PFSK-1 (cell line): Measurements from ENCODE around the gene SV2C.

ENCODE experiments used
- POLR2AphosphoS5 ChIP-seq: IDR thresholded peaks from 2 replicates; pipeline ENCODE4 v1.6.1; 2012; ENCODE audit warnings: low read depth, mild to moderate bottlenecking, control low read depth, low read length, moderate library complexity
- REST ChIP-seq, 2 experiments: IDR thresholded peaks; 2 replicates each; pipeline versions ENCODE4 v1.6.1 to v1.8.0; 2011 to 2012; ENCODE audit warnings: low read depth in 2 of 2, low read length in 2 of 2, control low read depth in 1 of 2, inconsistent platforms in 1 of 2, mild to moderate bottlenecking in 1 of 2, moderate library complexity in 1 of 2; ENCODE audit not compliant: insufficient read depth in 1 of 2
- SIN3A ChIP-seq: IDR thresholded peaks from 2 replicates; pipeline ENCODE4 v1.6.1; 2012; ENCODE audit warnings: mild to moderate bottlenecking, low read length, moderate library complexity, borderline replicate concordance; ENCODE audit not compliant: insufficient read depth
- TAF1 ChIP-seq: IDR thresholded peaks from 2 replicates; pipeline ENCODE4 v1.6.1; 2012; ENCODE audit warnings: low read length, control low read depth, borderline replicate concordance; ENCODE audit not compliant: insufficient read depth

DNA sequence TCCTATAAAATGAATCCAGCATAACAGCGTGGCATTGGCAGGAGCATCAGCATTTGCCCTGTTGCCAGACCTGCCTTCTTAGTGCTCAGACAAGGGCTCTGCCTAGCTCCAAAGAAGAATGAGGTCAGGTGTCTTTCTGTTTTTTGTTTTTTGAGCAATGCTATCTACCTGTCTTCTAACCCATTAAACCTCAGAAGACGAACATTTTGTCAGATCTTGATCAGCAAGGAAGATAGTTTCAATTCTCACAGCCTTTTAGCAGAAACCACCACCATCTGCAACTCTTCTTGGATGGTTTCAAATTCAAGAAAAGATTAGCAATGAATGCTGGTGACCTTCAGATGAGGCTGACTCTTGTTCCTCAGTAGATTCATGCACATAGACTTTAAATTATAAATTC is 216.4 kb downstream of the SV2C start:
- no peak for TF ChIP-seq POLR2AphosphoS5
- TF ChIP-seq SIN3A = no peak
- TF ChIP-seq REST (IDR thresholded peaks at IDR 0.05; ENCODE audit: insufficient read depth in 1 of 2, low read depth in 2 of 2, low read length in 2 of 2) = no peak
- no peak for TF ChIP-seq TAF1
